Nephron (organoid): ENCODE measurements around the gene BCAS3.

ENCODE experiments used
- H3K27ac Mint-ChIP-seq, 3 experiments: 2 replicates each; pipeline ENCODE4 v1.8.0; 2020; ENCODE audit warnings: mixed read lengths in 3 of 3, mild to moderate bottlenecking in 2 of 3, moderate library complexity in 1 of 3
- H3K27me3 Mint-ChIP-seq: 2 replicates; pipeline ENCODE4 v1.8.0; 2021; ENCODE audit warnings: low read depth, mild to moderate bottlenecking, moderate library complexity, mixed read lengths
- H3K36me3 Mint-ChIP-seq: 2 replicates; pipeline ENCODE4 v1.8.0; 2020; ENCODE audit warnings: low read depth, mixed read lengths
- H3K4me1 Mint-ChIP-seq: 2 replicates; pipeline ENCODE4 v1.8.0; 2020; ENCODE audit warnings: mixed read lengths
- H3K4me3 Mint-ChIP-seq, 3 experiments: 2 replicates each; pipeline ENCODE4 v1.8.0; 2020; ENCODE audit warnings: mild to moderate bottlenecking in 3 of 3, mixed read lengths in 3 of 3, moderate library complexity in 2 of 3
- H3K9me3 Mint-ChIP-seq: 2 replicates; pipeline ENCODE4 v1.8.0; 2020; ENCODE audit warnings: mixed read lengths
- TF ChIP-seq, protein P1 (sequence below), 3 experiments: fragments of 200-600 bp; sonication (generic); IDR thresholded peaks; one replicate each; pipeline ENCODE4 v1.5.0; 2021; ENCODE audit warnings: antibody characterized with exemption in 3 of 3; ENCODE audit not compliant: unreplicated experiment in 3 of 3

Gene BCAS3

DNA sequence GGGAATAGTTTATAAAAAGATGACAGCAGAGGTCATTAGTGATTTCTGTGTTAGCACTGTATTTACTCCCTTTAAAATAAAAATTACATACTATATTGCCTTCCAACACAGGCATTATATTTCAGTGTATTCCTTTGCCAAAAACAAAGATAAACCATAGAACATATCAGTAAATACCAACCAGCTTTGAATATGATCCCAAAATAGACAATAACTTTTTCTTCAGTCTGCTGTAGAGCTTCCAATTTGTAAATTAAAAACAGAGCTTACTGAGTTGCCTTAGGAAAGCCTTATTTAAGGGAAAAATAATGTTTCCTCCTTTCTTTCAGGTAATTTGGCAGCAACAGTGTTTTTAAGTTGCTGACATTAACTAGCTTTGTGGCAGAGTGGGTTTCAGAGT, 369.9 kb downstream of the BCAS3 start:
- Mint-ChIP-seq H3K9me3 (no peaks in the 10 kb centered on the region), H3K36me3 (no peaks in the 10 kb centered on the region), H3K27me3 (no peaks in the 10 kb centered on the region), H3K4me3 (no peak overlapping the region), H3K27ac (peak overlapping the region in 2 of 3 experiments; percentile 75 to 88), H3K4me1 (peaks cover 27% of the 10 kb centered on the region)
- TF ChIP-seq, protein P1, sequence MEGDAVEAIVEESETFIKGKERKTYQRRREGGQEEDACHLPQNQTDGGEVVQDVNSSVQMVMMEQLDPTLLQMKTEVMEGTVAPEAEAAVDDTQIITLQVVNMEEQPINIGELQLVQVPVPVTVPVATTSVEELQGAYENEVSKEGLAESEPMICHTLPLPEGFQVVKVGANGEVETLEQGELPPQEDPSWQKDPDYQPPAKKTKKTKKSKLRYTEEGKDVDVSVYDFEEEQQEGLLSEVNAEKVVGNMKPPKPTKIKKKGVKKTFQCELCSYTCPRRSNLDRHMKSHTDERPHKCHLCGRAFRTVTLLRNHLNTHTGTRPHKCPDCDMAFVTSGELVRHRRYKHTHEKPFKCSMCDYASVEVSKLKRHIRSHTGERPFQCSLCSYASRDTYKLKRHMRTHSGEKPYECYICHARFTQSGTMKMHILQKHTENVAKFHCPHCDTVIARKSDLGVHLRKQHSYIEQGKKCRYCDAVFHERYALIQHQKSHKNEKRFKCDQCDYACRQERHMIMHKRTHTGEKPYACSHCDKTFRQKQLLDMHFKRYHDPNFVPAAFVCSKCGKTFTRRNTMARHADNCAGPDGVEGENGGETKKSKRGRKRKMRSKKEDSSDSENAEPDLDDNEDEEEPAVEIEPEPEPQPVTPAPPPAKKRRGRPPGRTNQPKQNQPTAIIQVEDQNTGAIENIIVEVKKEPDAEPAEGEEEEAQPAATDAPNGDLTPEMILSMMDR (IDR thresholded peaks at IDR 0.05; ENCODE audit: unreplicated experiment in 3 of 3): no peak

DNA sequence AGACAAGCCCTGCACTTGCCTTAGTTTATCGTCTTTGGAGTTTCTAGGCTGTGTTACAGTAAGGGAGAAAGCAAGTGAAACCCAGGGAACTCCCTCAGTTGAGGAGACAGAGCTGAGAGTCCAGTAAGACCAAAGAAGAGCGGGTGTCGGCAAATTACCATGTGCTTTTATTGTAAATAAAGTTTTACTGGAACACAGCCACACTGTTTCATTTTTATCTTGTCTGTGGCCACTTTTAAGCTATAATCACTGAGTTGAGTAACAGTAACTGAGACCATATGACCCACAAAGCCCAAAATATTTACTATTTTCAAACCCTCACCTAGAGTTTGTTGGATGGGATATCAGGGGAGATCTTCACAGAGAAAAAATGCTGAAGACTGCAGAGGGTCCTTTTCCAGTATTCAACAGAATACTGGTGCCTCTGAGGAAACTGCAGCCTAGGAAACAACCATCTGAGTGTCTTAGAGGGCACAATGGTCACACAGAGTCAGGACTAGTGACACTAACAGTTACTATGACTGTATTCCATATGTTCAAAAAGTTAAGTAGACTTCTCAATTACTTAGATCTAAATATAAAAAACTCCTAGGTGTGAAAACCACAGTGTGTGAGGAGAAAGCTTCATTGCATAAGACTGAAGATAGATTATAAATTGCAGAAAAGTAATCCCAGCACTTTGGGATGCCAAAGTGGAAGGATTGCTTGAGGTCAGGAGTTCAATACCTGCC, 370.9 kb downstream of the BCAS3 start:
- Mint-ChIP-seq H3K27ac (peak overlapping the region in 2 of 3 experiments; percentile 75 to 88), H3K4me3 (no peak overlapping the region), H3K4me1 (peaks cover 34% of the 10 kb centered on the region), H3K36me3 (no peaks in the 10 kb centered on the region), H3K9me3 (no peaks in the 10 kb centered on the region), H3K27me3 (no peaks in the 10 kb centered on the region)
- TF ChIP-seq, protein P1 (IDR thresholded peaks at IDR 0.05; ENCODE audit: unreplicated experiment in 3 of 3): no peak

DNA sequence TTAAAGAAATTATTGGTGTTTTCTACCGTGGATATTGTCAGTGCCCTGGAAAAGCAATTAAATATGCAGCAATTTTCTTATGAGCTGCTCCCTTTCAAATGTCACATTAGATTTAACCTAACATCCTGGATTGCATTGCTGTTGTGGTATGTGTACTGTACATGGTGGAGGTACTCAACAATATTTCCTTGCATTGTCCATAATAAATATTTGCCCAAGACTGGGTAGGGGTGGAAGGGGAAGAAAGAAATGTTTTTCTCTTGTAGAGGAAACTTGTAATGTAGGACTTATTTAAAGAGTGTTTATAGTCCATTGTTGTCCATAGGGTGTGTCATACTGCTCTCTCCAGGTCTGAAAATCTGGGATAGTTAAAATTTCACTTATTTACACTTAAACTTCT, 375.8 kb downstream of the BCAS3 start:
- Mint-ChIP-seq H3K4me1 (peaks cover 29% of the 10 kb centered on the region), H3K9me3 (no peaks in the 10 kb centered on the region), H3K27me3 (no peaks in the 10 kb centered on the region), H3K27ac (peak overlapping the region in 1 of 3 experiments; percentile 33), H3K36me3 (no peaks in the 10 kb centered on the region), H3K4me3 (no peak overlapping the region)
- TF ChIP-seq, protein P1 (IDR thresholded peaks at IDR 0.05; ENCODE audit: unreplicated experiment in 3 of 3): no peak

DNA sequence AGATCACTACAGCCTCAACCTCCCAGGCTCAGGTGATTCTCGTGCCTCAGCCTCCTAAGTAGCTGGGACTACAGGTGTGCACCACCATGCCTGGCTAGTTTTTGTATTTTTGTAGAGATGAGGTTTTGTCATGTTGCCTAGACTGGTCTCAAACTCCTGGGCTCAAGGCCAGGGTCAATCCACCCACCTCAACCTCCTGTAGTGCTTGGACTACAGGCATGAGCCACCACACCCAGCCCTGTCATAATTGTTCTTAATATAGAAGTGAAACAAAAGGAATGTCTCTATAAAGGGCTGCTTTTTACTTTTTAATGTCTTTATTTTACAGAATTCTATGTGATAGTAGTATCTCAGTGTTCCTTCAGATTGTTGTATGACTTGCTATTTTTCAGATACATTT, 376.8 kb downstream of the BCAS3 start:
- Mint-ChIP-seq H3K4me1 (peaks cover 27% of the 10 kb centered on the region), H3K9me3 (no peaks in the 10 kb centered on the region), H3K4me3 (no peak overlapping the region), H3K27ac (peak overlapping the region in 1 of 3 experiments; percentile 27), H3K27me3 (no peaks in the 10 kb centered on the region), H3K36me3 (no peaks in the 10 kb centered on the region)
- TF ChIP-seq, protein P1 (IDR thresholded peaks at IDR 0.05; ENCODE audit: unreplicated experiment in 3 of 3): no peak

DNA sequence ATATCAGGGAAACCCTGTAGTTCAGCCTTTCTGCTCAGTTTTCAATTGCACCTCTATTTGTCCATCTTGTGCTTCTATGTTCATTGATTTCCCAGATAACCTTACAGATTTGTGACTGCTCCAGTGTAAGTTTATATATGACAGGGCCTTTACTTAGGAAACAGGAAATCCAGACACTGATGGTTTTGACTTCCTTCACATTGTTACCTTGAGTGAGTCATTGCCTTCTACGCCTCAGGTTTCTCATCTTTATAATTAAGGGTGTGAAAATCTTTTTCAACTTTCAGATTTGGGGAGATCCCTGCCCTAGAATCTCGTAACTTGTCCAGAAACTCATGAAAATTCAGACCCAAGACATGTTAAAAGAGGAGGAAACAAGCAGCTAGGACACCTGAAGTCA, 379.6 kb downstream of the BCAS3 start:
- Mint-ChIP-seq H3K4me3 (no peak overlapping the region), H3K9me3 (no peaks in the 10 kb centered on the region), H3K4me1 (peaks cover 23% of the 10 kb centered on the region), H3K36me3 (no peaks in the 10 kb centered on the region), H3K27ac (no peak overlapping the region), H3K27me3 (no peaks in the 10 kb centered on the region)
- TF ChIP-seq, protein P1 (IDR thresholded peaks at IDR 0.05; ENCODE audit: unreplicated experiment in 3 of 3): no peak

DNA sequence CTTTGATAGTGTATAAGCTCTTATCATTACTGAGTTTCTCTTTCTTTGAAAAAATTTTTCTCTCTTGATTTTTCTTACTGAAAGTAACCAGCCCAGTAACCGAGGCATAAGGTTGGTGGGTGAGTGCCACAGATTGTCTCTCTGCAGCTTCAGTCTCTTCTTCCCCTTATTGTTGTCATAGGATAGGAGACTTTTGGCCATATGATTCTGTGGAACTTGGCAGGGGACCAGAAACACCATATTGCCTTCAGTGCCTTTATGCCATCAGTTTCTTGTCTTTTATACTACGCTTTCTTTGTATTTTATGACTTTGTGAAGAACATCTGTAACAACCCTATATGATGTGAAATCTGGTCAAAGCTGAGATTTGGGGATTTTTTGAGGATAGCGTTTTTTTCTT, 380.4 kb downstream of the BCAS3 start:
- H3K27ac Mint-ChIP-seq: no peak overlapping the region
- H3K27me3 Mint-ChIP-seq: no peaks in the 10 kb centered on the region
- peaks cover 20% of the 10 kb centered on the region for H3K4me1 Mint-ChIP-seq
- TF ChIP-seq, protein P1 (IDR thresholded peaks at IDR 0.05; ENCODE audit: unreplicated experiment in 3 of 3): no peak
- H3K4me3 Mint-ChIP-seq: no peak overlapping the region
- H3K9me3 Mint-ChIP-seq: no peaks in the 10 kb centered on the region
- H3K36me3 Mint-ChIP-seq: no peaks in the 10 kb centered on the region
